Ectodermal cell (in vitro differentiated cells): ENCODE results near the gene TNS3.

Experiments used
- H3K27ac ChIP-seq: 2 replicates; pipeline ENCODE4 v1.7.0; 2013; ENCODE audit warnings: mild to moderate bottlenecking, low read depth, low read length; ENCODE audit not compliant: insufficient read depth, poor library complexity, severe bottlenecking
- H3K27me3 ChIP-seq: 2 replicates; pipeline ENCODE4 v1.7.0; 2013; ENCODE audit warnings: mild to moderate bottlenecking, low read length; ENCODE audit not compliant: insufficient read depth, control insufficient read depth, poor library complexity, severe bottlenecking
- H3K36me3 ChIP-seq: one replicate; pipeline ENCODE4 v1.7.0; 2013; ENCODE audit warnings: low read length; ENCODE audit not compliant: control insufficient read depth, insufficient read depth
- H3K4me1 ChIP-seq: one replicate; pipeline ENCODE4 v1.7.0; 2013; ENCODE audit warnings: low read length; ENCODE audit not compliant: control insufficient read depth, insufficient read depth
- H3K4me3 ChIP-seq: 2 replicates; pipeline ENCODE4 v1.7.0; 2013; ENCODE audit warnings: low read depth, low read length, control low read depth; ENCODE audit not compliant: insufficient read depth
- H3K9me3 ChIP-seq: 2 replicates; pipeline ENCODE4 v1.7.0; 2013; ENCODE audit warnings: mild to moderate bottlenecking, low read length, moderate library complexity; ENCODE audit not compliant: control insufficient read depth
- WGBS, 2 experiments: methylation state at CpG; one replicate each; pipeline ENCODE4 v1.1.7; 2013; ENCODE audit warnings: missing lambda C conversion rate in 2 of 2; 5-methylcytosine and 5-hydroxymethylcytosine counted together

TNS3 gene

GRCh38 chr7:47420122-47420780 lies 161.7 kb downstream of the TNS3 start:
- Histone ChIP-seq H3K36me3 (no peaks in the 10 kb centered on the region), H3K9me3 (no peaks in the 10 kb centered on the region), H3K27me3 (no peaks in the 10 kb centered on the region), H3K4me1 (no peaks in the 10 kb centered on the region), H3K4me3 (no peak overlapping the region), H3K27ac (no peak overlapping the region)
- 92 to 95% methylated on average over 11 of the region's 11 CpGs for WGBS, 2 experiments

- Histone ChIP-seq H3K9me3 (no peaks in the 10 kb centered on the region), H3K4me1 (no peaks in the 10 kb centered on the region), H3K36me3 (no peaks in the 10 kb centered on the region), H3K27me3 (no peaks in the 10 kb centered on the region), H3K4me3 (no peak overlapping the region), H3K27ac (no peak overlapping the region)
- 97 to 100% methylated on average over 1 of the region's 1 CpG for whole genome bisulfite sequencing, 2 experiments
These were observed 162.4 kb downstream of the TNS3 start for GRCh38 chr7:47419471-47419870.

DNA sequence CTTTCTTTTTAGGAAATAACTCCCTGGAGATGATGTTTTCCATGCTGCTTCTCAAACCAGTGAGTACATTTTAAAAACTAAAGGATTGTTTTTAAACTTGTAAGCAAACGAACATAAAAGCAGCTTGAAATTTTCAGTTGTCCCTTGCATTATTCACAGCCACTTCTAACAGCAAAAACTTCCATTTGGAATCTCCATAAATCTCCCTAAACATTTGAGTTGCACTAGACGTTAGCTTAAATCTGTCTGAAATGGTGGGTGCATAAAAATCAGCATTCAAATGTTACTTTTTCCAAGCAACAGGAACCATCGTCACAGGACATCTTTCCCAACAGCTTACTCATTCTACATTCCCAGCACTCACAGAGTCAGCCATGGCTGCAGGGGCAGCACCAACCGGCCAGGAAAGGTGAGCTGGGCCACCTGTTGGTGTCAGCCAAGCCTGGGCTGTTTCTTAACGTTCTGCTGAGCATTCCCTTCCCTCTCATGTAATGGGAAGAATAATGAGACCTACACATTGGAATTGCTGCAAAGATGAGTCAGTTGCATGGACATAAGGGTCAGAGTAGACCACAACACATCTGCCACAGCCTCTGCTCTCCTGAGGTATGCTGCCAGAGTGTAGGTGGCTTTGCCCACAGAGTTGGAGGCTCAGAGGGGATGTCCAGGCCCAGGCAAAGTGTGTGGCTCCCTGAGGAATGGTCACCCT lies 163.2 kb downstream of the TNS3 start:
- Histone ChIP-seq H3K4me3 (no peak overlapping the region), H3K9me3 (no peaks in the 10 kb centered on the region), H3K4me1 (no peaks in the 10 kb centered on the region), H3K36me3 (no peaks in the 10 kb centered on the region), H3K27ac (no peak overlapping the region), H3K27me3 (no peaks in the 10 kb centered on the region)
- WGBS, 2 experiments, result 88% methylated on average over 5 of the region's 5 CpGs

DNA sequence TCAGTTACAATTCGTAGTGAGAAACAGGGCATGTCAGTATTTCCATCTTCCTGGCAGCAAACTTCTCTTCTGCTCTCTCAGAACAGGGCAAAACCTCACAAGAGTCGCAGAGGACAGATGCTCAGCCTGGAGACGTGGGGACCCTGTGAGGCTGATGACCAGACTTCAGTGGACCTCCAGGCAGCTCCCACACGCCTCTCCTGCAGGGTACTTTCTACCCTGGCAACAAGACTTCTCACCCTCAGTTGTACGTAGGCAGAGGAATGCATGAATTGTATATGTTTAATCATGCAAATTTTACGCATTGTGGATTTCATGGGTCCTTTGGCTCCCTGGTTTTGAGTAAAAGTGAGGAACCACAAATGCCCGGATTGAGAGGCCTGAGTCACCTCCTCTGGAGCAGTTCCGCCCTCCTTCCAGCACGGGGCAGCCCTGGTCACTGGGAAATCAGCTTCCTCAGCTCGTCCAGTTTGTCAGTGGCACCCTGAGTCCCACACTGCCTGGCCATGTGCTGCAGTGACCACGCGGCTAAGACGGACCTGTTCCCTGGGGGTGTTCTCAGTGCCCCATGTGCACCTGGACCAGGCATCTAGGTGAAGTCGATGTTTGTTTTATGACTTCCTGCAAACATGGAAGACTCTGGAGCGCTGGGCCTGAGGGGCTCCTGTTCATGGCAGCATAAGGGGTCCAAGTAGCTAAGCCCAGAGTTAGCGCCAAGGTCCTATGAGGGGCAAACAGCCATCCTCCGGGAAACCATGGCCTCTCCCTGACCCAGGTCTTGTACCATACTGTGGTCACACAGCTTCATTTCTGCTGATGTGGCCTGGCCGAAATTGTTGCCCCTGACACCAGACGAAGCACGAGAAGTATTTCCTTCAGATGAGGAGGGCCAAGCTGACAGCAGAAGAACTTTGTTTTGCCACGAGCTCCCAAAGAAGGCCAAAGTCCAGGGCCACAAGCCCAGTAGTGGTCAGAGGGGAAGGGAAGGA lies 165.1 kb downstream of the TNS3 start:
- H3K27ac ChIP-seq, result no peak overlapping the region
- H3K4me3 ChIP-seq, result no peak overlapping the region
- no peaks in the 10 kb centered on the region for H3K27me3 ChIP-seq
- H3K4me1 ChIP-seq, result no peaks in the 10 kb centered on the region
- no peaks in the 10 kb centered on the region for H3K9me3 ChIP-seq
- H3K36me3 ChIP-seq, result no peaks in the 10 kb centered on the region
- WGBS, 2 experiments, result 91 to 93% methylated on average over 21 of the region's 21 CpGs

DNA sequence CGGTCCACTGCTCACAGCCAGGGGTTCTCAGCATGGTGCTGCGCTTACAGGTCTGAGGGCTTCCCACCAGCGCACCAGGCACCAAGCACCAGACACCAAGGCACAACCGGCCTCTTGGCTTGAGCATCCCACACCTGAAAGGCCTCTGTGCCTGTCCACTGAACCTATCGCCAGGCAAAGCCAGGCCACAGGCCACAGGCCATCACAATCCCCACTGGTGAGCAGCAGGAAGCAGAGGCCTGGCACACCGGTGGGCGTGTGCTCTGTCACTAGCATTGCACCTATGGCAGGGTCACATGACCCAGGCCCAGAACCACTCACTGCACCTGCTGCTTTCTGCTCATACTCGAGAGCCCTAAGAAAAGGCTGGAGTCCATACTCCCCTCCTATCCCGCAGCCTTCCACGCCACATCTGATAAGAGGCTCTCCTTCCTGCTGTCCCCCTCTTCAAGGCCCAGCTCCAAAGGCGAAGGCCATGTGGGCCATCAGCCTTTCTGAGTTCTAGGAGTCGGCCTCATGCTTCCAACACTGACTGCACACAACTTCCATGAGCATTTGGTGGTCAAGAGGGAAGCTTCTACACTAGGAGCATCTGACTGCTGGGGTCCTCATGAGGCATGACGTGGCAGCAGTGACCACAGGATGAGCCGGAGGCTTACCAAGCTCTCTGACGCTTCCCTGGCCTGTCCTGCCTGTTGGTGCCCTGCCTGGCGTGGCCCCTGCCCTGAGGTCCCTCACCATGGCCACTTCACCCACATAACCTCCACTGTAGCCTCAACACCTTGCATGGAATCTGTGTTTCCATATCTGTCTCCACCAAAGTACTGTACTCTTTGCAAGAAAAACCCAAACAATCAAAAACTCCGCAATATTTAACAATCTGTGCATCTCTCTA lies 166.3 kb downstream of the TNS3 start:
- Histone ChIP-seq H3K9me3 (no peaks in the 10 kb centered on the region), H3K4me3 (no peak overlapping the region), H3K27me3 (no peaks in the 10 kb centered on the region), H3K27ac (no peak overlapping the region), H3K36me3 (no peaks in the 10 kb centered on the region), H3K4me1 (no peaks in the 10 kb centered on the region)
- 93 to 95% methylated on average over 17 of the region's 17 CpGs for WGBS, 2 experiments

GRCh38 chr7:47414342-47415317 lies 167.3 kb downstream of the TNS3 start:
- no peaks in the 10 kb centered on the region for H3K9me3 ChIP-seq
- H3K4me3 ChIP-seq, result no peak overlapping the region
- no peaks in the 10 kb centered on the region for H3K4me1 ChIP-seq
- 95% methylated on average over 17 of the region's 17 CpGs for WGBS, 2 experiments
- no peak overlapping the region for H3K27ac ChIP-seq
- H3K36me3 ChIP-seq, result no peaks in the 10 kb centered on the region
- H3K27me3 ChIP-seq, result no peaks in the 10 kb centered on the region

DNA sequence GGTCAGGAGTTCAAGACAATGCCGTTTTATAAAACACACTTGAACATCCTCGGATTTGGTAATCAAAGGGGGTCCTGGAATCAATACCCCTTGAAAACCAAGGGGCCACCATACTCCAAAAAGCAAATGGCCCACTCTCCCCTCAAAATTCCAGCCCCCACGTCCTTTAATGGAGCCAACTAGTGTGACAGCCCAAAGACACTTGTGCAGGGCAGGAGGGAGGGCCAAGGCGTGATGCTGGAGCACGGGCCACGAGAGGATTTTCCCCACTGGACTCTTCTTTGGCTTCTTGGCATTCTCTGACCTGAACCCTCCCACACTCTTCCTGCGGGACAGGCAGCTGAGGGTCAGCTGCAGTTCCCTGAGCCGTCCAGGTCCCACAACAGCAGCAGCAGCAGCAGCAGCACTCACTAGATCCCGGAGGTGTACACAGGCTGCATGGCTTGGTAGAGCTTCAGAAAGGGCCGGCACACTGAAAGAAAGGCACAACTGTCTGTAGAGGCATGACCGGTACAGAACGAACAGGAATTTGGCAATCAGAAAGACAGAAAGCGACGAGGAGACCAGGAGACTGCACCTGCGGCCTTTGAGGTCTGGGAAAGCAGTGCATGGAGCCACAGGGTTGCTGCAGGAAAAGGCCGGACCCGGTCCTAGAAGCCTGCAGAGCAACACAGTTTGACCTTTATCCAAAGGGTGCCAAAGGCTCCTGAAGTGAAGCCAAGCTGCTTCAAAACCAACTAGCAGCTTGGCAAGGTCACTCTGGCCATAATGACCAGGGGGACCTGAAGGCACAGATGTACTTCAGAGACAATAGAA lies 168.2 kb downstream of the TNS3 start:
- no peaks in the 10 kb centered on the region for H3K9me3 ChIP-seq
- WGBS, 2 experiments, result 94 to 96% methylated on average over 17 of the region's 17 CpGs
- no peaks in the 10 kb centered on the region for H3K36me3 ChIP-seq
- no peaks in the 10 kb centered on the region for H3K4me1 ChIP-seq
- H3K4me3 ChIP-seq, result no peak overlapping the region
- no peaks in the 10 kb centered on the region for H3K27me3 ChIP-seq
- H3K27ac ChIP-seq, result no peak overlapping the region

DNA sequence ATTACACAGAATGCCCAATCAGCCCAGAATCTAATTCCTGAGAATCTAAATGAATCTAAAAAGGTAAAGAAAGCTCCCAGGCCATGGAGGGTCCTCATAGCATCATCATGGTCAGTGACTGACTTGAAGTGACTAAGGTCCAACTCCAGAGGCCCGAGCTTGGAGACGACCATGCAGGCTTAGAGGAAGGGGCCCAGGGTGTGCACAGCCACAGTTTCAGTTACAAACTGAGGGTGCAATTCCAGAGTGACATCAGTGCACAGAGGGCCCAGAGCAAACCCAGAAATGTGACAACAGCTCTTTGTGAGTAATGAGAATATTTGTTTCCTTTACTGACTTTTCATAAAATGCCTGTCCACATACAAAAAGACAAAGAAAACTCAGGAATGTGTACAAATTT lies 170.0 kb downstream of the TNS3 start:
- no peak overlapping the region for H3K4me3 ChIP-seq
- no peaks in the 10 kb centered on the region for H3K9me3 ChIP-seq
- no peak overlapping the region for H3K27ac ChIP-seq
- 95 to 97% methylated on average over 2 of the region's 2 CpGs for WGBS, 2 experiments
- no peaks in the 10 kb centered on the region for H3K4me1 ChIP-seq
- H3K27me3 ChIP-seq, result no peaks in the 10 kb centered on the region
- no peaks in the 10 kb centered on the region for H3K36me3 ChIP-seq
